ENCODE data around the gene IGHMBP2.

DNA sequence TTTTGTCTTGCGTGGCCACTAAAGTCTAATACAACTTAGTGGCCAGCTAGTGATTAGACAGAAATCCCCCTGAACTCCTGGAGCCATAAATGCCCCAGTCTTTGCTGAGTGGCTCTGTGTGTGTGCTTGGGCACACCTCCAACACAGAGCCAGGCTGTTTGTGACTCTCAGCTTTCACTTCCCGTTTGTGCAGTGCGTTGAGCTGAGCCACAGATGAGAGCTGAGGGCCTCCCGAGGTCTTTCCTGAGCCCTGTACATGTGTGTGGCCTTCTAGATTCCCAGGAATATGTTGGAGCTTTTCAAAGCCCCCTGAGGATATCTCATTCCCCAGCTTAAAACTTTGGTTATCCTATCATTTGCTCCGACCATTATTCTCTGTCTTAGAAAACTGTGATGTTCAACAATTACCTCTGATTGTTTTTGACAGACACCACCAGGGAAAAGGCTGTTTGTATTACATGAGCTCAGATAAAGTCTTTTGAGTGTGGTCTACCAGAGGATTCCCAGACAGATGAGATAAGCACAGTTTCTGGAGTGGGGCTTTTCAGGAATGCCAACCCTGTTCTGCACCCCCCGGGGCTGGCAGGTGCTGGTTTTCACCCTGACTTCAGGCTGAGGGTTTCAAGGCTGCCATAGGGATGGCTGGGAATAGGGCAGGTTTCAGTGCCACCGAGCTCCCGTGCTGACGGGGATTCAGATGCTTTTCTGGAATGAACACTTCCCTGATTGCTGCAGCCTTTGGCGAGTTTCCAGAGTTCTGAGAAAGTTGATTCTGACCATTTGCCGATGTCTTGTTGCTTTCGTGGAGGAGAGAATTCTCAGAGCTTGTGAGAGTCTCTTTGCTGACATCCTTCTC, 23.8 kb downstream of the IGHMBP2 start:
- TF ChIP-seq SUZ12 (IDR thresholded peaks at IDR 0.05) (no peak), L3MBTL2 (conservative IDR thresholded peaks at IDR 0.05) (no peak), CTBP1 (IDR thresholded peaks at IDR 0.05; ENCODE audit: borderline replicate concordance) (no peak), HDGF (IDR thresholded peaks at IDR 0.05; ENCODE audit: borderline replicate concordance) (no peak), BHLHE40 (IDR thresholded peaks at IDR 0.05; ENCODE audit: borderline replicate concordance) (no peak), SP1 (IDR thresholded peaks at IDR 0.05) (no peak)
- TF ChIP-seq, protein P1, sequence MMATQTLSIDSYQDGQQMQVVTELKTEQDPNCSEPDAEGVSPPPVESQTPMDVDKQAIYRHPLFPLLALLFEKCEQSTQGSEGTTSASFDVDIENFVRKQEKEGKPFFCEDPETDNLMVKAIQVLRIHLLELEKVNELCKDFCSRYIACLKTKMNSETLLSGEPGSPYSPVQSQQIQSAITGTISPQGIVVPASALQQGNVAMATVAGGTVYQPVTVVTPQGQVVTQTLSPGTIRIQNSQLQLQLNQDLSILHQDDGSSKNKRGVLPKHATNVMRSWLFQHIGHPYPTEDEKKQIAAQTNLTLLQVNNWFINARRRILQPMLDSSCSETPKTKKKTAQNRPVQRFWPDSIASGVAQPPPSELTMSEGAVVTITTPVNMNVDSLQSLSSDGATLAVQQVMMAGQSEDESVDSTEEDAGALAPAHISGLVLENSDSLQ (IDR thresholded peaks at IDR 0.05) = no peak
